Measurements from ENCODE around the gene PREX1. TPM values are rescaled to one million over a fixed set of nuclear protein-coding genes. Genes with fewer than 3 reads are reported as not detected.

PREX1 gene
- total and polyA plus RNA-seq, 9 donors = 3.8 to 13.6 (median 6.7) TPM

DNA sequence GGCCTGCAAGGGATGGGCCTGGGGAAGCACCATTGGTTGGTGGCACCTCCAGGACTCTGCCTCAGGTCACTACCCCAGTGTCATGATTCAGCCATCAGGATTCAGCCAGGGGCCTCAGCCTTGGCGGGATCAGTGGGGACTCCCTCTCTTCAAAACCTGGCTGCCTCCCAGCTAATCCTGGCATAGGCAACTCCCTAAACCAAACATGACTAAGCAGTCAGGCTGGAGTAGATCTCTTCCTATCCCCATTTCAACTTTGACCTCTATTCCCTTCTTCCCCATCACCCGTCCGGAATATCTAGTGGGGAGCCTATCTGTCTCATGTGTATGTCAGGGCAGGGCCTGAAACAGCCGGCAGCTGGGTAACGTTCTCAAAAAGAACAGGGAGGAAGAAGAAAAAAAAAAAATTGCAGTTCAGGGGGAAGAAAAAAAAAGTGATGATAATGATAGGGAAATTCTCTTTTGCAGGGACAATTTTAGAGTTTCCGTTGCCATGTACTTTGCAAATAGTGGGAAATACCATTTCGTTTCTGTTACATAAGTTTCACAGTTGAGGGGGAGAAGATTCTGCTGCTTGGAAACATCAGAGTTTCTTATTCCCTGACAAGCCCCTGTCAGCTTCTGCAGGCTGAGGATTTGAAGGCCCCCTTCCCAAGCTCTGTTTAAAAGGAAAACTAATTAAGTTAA lies 4.1 kb upstream of the PREX1 start:
- 9 to 14% (median 10%) methylated on average over 7 of the region's 7 CpGs for WGBS, 3 donors
- Histone ChIP-seq H3K9me3 (no peaks in the 10 kb centered on the region), H3K27ac (no peak overlapping the region), H3K4me3 (no peak overlapping the region), H3K36me3 (no peaks in the 10 kb centered on the region), H3K4me1 (ENCODE audit: insufficient read depth) (no peaks in the 10 kb centered on the region), H3K27me3 (no peaks in the 10 kb centered on the region)
- peak in 3 of 5 donors; percentile 18 to 36 (median 31) for DNase-seq
- no peak for TF ChIP-seq CTCF (IDR thresholded peaks at IDR 0.05)
- no peak for TF ChIP-seq EP300 (IDR thresholded peaks at IDR 0.05)
- no peak for TF ChIP-seq POLR2A (IDR thresholded peaks at IDR 0.05)
- intact Hi-C loops (cut with DNase I) = no loop called here

GRCh38 chr20:48830826-48831318 lies 3.1 kb upstream of the PREX1 start:
- TF ChIP-seq POLR2A (IDR thresholded peaks at IDR 0.05) = no peak
- no peak for TF ChIP-seq EP300 (IDR thresholded peaks at IDR 0.05)
- TF ChIP-seq CTCF (IDR thresholded peaks at IDR 0.05) = no peak
- H3K27ac ChIP-seq = no peak overlapping the region

GRCh38 chr20:48829940-48830339 lies 2.1 kb upstream of the PREX1 start:
- no peak for TF ChIP-seq POLR2A (IDR thresholded peaks at IDR 0.05)
- Histone ChIP-seq H3K4me1 (ENCODE audit: insufficient read depth) (no peaks in the 10 kb centered on the region), H3K27me3 (no peaks in the 10 kb centered on the region), H3K4me3 (no peak overlapping the region), H3K9me3 (no peaks in the 10 kb centered on the region), H3K36me3 (no peaks in the 10 kb centered on the region), H3K27ac (no peak overlapping the region)
- DNase-seq = no peak
- WGBS, 3 donors = 82 to 99% (median 91%) methylated on average over 4 of the region's 4 CpGs
- intact Hi-C loops (cut with DNase I) = no loop called here

More at GRCh38 chr20:48830826-48831318, 3.1 kb upstream of the PREX1 start:
- WGBS, 3 donors = 97 to 99% (median 97%) methylated on average over 3 of the region's 3 CpGs
- Histone ChIP-seq H3K4me1 (ENCODE audit: insufficient read depth) (no peaks in the 10 kb centered on the region), H3K27me3 (no peaks in the 10 kb centered on the region), H3K4me3 (no peak overlapping the region), H3K9me3 (no peaks in the 10 kb centered on the region), H3K36me3 (no peaks in the 10 kb centered on the region)
- no peak for DNase-seq
- intact Hi-C loops (cut with DNase I) = no loop called here

DNA sequence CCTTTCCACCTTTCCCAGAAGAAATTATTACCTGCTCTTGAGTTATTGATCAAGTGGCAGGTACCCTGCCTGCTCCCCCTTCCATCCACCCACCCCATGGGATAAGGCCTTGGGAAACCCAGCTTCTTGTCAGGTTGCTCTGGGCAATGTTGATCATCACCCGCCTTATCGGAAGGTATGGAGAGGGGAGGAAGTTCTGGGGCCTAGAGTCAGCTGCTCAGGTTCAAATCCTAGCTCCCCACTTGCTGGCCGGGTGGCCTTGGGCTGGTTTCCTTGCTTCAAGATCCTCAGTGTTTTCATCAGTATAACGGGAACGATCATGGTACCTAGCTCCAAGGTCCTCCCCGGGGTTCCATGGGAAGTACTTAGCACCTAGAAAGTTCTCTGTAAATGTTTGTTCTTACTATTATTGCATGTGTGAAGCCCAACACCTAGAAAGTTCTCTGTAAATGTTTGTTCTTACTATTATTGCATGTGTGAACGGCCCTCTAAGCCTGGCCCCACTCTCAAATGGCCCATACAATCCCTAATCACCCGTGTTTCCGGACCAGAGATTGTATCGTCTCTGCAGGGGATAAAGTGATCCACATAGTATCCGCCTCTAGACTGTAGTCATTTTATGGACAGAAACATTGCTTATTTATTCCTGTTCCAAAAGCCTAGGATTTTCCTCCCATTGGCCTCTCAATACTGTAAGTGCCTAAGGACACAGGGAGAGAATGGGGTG lies 1.1 kb upstream of the PREX1 start:
- intact Hi-C loops (cut with DNase I) = no loop called here
- Histone ChIP-seq H3K27ac (no peak overlapping the region), H3K4me3 (no peak overlapping the region), H3K4me1 (ENCODE audit: insufficient read depth) (no peaks in the 10 kb centered on the region), H3K36me3 (no peaks in the 10 kb centered on the region), H3K27me3 (no peaks in the 10 kb centered on the region), H3K9me3 (no peaks in the 10 kb centered on the region)
- WGBS, 3 donors = 83 to 92% (median 84%) methylated on average over 11 of the region's 11 CpGs
- no peak for DNase-seq
- TF ChIP-seq EP300 (IDR thresholded peaks at IDR 0.05) (no peak), CTCF (IDR thresholded peaks at IDR 0.05) (no peak), POLR2A (IDR thresholded peaks at IDR 0.05) (no peak)

All from ovary (tissue), 9 donors.